ENCODE data around the gene MCUB.

Gene MCUB

DNA sequence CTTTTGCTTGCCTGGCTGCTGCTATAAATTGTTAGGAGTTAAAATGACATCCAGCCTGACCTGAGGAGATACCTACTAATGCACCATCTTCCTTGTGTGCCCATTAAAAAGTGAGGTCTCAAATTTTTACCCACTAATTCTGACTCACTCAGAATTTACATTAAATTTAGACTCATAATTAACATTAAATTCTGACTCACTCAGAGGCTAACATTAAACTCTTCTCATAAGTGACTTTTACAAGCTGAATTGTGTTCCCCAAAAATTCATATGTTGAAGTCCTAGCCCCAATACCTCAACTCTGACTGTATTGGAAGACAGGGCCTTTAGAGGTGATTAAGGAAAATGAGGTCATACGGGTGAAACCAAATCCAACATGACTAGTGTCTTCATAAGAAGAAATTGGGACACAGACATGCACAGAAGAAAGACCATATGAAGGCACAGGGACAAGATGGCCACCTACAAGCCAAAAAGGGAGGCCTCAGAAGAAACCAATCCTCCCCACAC lies 131.4 kb downstream of the MCUB start:
- TF ChIP-seq, protein P1, sequence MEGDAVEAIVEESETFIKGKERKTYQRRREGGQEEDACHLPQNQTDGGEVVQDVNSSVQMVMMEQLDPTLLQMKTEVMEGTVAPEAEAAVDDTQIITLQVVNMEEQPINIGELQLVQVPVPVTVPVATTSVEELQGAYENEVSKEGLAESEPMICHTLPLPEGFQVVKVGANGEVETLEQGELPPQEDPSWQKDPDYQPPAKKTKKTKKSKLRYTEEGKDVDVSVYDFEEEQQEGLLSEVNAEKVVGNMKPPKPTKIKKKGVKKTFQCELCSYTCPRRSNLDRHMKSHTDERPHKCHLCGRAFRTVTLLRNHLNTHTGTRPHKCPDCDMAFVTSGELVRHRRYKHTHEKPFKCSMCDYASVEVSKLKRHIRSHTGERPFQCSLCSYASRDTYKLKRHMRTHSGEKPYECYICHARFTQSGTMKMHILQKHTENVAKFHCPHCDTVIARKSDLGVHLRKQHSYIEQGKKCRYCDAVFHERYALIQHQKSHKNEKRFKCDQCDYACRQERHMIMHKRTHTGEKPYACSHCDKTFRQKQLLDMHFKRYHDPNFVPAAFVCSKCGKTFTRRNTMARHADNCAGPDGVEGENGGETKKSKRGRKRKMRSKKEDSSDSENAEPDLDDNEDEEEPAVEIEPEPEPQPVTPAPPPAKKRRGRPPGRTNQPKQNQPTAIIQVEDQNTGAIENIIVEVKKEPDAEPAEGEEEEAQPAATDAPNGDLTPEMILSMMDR (IDR thresholded peaks at IDR 0.05; ENCODE audit: low read length, missing control alignments) = no peak
- no peak for DNase-seq (ENCODE audit: low read depth)
- H3K4me3 ChIP-seq (replicated peaks; ENCODE audit: low read depth, low read length) = no peak overlapping the region

DNA sequence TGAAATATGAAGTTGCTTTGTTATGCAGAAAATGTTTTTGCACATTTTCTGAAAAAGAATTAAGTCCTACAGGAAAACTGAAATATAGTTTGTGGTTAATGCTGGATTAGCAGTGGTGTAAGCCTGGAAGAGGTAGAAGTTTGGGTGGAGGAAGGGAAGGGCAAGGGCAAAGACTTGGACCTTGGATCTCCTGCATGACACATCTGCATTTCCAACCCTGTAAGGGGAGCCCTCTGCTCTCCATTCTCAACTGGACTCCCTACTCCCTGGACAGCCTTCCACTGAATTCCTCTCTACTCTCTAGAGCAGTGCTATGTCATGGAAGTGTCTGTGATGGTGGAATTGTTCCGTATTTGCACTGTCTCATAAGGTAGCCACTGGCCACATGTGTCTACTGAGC lies 138.6 kb downstream of the MCUB start:
- H3K4me3 ChIP-seq (replicated peaks; ENCODE audit: low read depth, low read length) = no peak overlapping the region
- TF ChIP-seq, protein P1 (IDR thresholded peaks at IDR 0.05; ENCODE audit: low read length, missing control alignments) = no peak
- no peak for DNase-seq (ENCODE audit: low read depth)

DNA sequence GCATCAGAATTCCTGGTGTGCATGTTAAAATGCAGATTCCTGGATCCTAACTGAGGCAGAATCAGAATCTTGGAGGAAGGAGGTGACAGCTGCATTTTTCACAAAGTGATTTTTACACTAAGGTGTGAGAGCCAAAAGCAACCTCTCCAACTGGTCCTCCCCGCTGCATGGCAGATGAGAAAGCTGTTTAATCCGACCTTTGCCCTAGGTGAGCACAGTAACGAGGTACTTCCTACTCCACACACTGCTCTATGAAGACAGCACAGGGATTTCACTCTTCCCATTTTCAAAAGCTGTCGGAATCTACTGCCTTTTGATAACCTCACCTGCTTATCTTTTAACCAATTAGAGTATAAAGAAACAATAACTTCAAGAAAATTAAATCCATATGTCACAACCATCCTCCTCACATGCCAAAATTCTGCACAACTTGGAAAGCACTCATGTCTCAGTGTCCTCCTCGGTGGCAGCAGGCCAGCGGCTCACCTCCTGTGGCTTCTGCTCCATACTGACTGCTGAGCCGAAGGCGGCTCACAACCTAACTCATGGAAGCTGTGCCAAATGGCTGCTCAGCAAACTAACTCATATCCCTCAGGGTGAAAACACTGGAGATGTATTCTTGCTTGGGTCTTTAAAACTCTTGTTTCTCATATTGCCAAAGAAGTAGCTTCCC lies 139.6 kb downstream of the MCUB start:
- no peak for DNase-seq (ENCODE audit: low read depth)
- TF ChIP-seq, protein P1 (IDR thresholded peaks at IDR 0.05; ENCODE audit: low read length, missing control alignments) = no peak
- H3K4me3 ChIP-seq (replicated peaks; ENCODE audit: low read depth, low read length) = no peak overlapping the region

DNA sequence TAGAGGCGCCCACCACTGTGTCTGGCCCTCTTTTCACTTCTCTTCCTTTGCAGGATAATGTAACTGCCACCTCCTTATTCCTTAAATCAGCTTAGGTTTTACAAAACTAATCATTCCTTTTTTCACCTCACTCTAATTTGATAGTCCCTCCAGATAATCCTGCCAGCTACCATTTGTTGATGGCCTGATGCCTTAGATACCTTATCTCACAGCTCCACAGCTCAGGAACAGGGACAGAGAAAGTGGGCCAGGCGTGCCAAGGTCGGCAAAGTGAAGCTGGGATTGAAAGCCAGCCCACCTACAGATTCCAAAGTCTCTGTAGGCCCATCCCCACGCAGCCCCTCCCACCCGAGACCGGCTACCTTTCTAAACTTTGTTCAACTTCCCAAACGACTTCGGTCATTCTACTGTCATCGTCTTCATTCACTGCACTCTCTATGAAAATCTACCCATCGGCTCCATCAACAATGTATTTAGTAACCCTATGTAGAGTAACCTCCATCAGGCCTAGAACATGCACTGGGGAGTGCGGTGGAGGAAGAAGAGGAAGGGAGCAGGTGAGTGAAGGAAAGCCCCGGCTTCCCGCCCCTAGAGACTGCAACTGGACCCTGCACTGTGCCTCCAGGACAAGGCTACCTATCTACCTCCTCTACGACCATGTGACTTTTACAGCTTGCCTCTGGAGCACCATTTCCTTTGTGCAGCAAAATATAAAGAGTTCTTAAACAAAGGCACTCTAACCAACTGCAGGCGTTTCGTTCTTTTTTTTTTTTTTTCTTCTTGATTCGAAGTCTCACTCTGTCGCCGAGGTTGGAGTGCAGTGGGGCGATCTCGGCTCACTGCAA lies 141.7 kb downstream of the MCUB start:
- peak; percentile 7 for DNase-seq (ENCODE audit: low read depth)
- H3K4me3 ChIP-seq (replicated peaks; ENCODE audit: low read depth, low read length) = peak overlapping the region; percentile 78
- TF ChIP-seq, protein P1 (IDR thresholded peaks at IDR 0.05; ENCODE audit: low read length, missing control alignments) = no peak

DNA sequence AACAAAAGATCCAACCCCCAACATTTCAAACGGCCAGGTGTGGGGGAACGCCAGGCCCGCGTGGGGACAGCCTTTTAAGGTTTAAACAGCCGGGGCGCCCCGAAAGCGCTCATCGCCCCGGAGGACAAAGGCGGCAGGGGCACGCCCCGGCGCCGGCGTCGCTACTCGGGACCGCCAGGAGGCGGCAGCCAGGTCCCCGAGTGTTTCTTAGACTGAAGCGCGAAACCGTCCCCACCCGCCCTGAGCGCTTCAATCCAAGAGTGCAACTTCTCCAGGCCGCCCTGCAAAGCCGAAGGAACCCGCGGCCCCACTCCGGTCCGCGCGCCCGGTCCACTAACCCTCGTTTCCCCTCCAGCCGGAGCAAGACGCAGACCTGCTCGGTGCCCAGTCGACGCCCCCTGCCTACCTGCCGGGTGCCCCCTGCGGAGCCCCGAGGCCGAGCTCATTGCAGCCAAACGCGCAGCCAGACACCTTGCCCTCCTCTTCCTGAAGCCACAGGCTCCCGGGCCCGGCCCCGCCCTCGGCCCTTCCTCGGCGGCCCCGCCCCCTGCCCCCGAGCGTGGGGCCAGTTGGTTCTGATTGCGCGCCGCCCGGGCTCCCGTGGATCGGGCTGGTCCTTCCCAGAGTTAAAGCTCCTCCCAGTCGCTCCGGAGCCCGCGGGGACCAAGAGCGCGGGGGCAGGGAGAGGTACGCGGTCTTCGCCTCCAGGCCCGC lies 143.1 kb downstream of the MCUB start, which contains the start of gene CASP6:
Gene CASP6, minus strand, starts transcription at position 496 of the 714 bp plus-strand sequence. Its CDS starts 50 bp downstream, at position 446.
- H3K4me3 ChIP-seq (replicated peaks; ENCODE audit: low read depth, low read length) = peak within 1 kb of the TSS; percentile 78
- peak; percentile 76 for DNase-seq (ENCODE audit: low read depth)
- TF ChIP-seq, protein P1 (IDR thresholded peaks at IDR 0.05; ENCODE audit: low read length, missing control alignments) = peak; percentile 60

DNA sequence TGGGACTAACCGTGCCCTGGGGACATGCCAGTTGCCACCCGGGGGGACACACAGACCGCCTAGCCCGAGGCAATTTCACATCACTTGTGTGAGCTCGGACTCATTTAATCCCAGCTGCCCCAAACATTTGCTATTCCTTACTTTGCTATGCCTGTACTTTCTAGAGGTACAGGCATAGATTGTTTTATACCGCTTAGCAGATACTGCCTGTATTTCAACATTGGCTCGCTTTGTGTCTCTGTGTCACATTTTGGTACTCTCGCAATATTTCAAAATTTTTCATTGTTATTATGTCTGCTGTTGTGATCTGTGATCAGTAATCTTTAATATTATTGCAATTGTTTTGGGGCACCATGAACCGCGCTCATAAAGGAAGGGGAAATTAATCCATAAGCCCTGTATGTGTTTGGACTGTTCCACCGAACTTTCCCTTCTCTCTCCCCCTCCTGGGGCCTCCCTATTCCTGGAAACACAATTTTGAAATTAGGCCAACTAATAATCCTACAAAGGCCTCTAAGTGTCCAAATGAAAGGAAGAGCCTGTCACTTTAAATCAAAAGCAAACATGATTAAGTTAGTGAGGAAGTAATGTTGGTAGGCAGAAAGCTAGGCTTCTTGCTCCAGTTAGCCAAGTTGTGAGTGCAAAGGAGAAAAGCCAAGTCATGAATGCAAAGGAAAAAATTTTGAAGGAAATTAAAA lies 143.8 kb downstream of the MCUB start:
- TF ChIP-seq, protein P1 (IDR thresholded peaks at IDR 0.05; ENCODE audit: low read length, missing control alignments) = no peak
- peak; percentile 33 for DNase-seq (ENCODE audit: low read depth)
- H3K4me3 ChIP-seq (replicated peaks; ENCODE audit: low read depth, low read length) = peak overlapping the region; percentile 78

Data from fibroblast of pulmonary artery (primary cell).